Ectodermal cell (in vitro differentiated cells): ENCODE results near the gene MRPL33.

Experiments
- H3K27ac ChIP-seq: 2 replicates; pipeline ENCODE4 v1.7.0; 2013; ENCODE audit warnings: mild to moderate bottlenecking, low read depth, low read length; ENCODE audit not compliant: insufficient read depth, poor library complexity, severe bottlenecking
- H3K27me3 ChIP-seq: 2 replicates; pipeline ENCODE4 v1.7.0; 2013; ENCODE audit warnings: mild to moderate bottlenecking, low read length; ENCODE audit not compliant: insufficient read depth, control insufficient read depth, poor library complexity, severe bottlenecking
- H3K36me3 ChIP-seq: one replicate; pipeline ENCODE4 v1.7.0; 2013; ENCODE audit warnings: low read length; ENCODE audit not compliant: control insufficient read depth, insufficient read depth
- H3K4me1 ChIP-seq: one replicate; pipeline ENCODE4 v1.7.0; 2013; ENCODE audit warnings: low read length; ENCODE audit not compliant: control insufficient read depth, insufficient read depth
- H3K4me3 ChIP-seq: 2 replicates; pipeline ENCODE4 v1.7.0; 2013; ENCODE audit warnings: low read depth, low read length, control low read depth; ENCODE audit not compliant: insufficient read depth
- H3K9me3 ChIP-seq: 2 replicates; pipeline ENCODE4 v1.7.0; 2013; ENCODE audit warnings: mild to moderate bottlenecking, low read length, moderate library complexity; ENCODE audit not compliant: control insufficient read depth
- WGBS, 2 experiments: methylation state at CpG; one replicate each; pipeline ENCODE4 v1.1.7; 2013; ENCODE audit warnings: missing lambda C conversion rate in 2 of 2; 5-methylcytosine and 5-hydroxymethylcytosine counted together

Gene MRPL33

DNA sequence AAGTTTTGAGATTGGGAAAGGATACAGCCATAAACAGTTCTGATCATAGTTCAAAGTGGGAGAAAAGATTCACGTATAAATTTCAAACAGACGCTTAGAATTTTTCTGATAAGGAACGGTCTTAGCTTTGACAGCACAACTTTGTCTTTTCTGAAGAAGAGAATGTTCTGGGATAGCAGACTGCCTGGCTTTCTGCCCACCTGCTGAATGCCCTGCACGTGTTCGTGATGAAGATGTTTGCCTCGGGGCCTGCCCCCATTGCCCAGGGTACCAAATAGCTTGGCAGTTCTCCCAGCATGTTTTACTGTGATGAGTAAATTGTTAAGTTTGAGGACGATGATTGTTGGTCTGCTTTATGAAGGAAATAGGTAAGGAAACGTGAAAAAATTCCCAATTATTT lies 4.6 kb downstream of the MRPL33 start:
- peaks cover 8% of the 10 kb centered on the region for H3K4me1 ChIP-seq
- 92 to 97% methylated on average over 8 of the region's 8 CpGs for WGBS, 2 experiments
- H3K27ac ChIP-seq: no peak overlapping the region
- no peak overlapping the region for H3K4me3 ChIP-seq
- H3K36me3 ChIP-seq: no peaks in the 10 kb centered on the region
- no peaks in the 10 kb centered on the region for H3K9me3 ChIP-seq
- H3K27me3 ChIP-seq: no peaks in the 10 kb centered on the region

DNA sequence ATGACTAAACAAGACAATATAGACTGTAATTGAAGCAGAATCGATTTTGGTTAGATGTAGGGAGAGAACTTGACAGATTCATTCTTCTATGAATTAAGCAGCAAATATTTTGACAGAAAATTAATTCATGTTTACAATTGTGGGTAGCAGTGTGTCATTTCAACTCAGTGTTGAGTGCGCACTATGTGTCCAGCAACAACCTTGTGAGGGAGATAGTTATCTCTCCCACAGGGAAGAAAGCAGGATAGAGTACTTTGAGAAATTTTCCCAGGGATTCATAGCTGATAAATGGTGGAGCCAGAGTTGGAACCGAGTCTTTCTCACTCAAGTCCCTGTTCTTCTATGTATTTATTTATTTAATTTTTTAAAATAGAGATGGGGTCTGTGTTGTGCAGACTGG lies 5.2 kb downstream of the MRPL33 start:
- Histone ChIP-seq H3K9me3 (no peaks in the 10 kb centered on the region), H3K4me3 (no peak overlapping the region), H3K4me1 (peaks cover 8% of the 10 kb centered on the region), H3K36me3 (no peaks in the 10 kb centered on the region), H3K27me3 (no peaks in the 10 kb centered on the region), H3K27ac (no peak overlapping the region)
- 90 to 98% methylated on average over 2 of the region's 3 CpGs for WGBS, 2 experiments

DNA sequence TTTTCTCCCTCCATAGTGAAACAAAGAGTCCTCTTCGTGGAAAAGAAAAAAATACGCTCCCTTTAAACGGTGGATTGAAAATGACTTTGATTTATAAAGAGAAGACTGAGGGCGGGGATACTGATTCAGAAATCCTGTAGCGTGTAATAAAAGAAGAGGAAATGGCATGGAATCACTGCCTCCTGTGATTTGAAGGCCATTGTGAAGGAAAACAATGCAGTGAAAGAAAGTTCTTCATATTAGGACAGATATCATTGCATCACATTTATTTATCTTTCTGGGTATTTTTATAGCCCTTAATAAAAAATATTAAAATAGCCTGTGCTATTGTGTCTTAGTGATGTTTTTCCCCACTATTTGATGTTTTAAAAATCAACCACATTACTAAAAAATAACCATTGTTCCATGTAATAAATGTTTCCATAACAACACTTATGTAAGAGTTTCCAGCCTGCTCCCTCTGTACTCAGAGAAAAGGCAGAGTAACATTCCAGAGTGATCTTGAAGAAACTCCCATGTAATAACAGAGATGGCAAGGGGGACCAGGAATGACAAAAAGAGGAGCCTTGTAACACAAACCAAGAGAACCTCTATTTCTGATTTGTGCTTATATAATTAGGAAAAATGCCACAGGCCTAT lies 8.0 kb downstream of the MRPL33 start:
- Histone ChIP-seq H3K27ac (no peak overlapping the region), H3K27me3 (no peaks in the 10 kb centered on the region), H3K9me3 (no peaks in the 10 kb centered on the region), H3K4me1 (no peaks in the 10 kb centered on the region), H3K4me3 (no peak overlapping the region), H3K36me3 (no peaks in the 10 kb centered on the region)
- 97% methylated on average over 5 of the region's 5 CpGs for WGBS, 2 experiments

DNA sequence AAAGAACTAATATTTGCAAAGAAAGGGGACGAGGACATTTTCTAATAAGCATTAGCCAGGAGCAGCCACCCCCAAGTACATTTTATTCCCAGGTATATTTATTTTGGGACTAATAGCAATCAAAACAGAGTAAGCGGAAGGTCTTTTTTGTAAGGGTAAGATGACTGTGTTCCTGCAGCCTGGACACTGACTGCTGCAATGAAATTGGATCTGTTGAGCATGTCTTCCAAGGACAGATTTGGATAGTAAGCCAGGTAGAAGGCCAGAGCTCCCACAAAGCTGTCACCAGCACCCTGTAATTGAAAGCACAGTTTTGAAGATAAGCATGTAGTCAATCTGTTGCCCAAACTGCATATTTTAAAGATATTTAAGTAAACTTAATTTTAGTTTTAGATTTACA lies 10.0 kb downstream of the MRPL33 start:
- Histone ChIP-seq H3K4me3 (no peak overlapping the region), H3K4me1 (no peaks in the 10 kb centered on the region), H3K9me3 (no peaks in the 10 kb centered on the region), H3K27ac (no peak overlapping the region), H3K36me3 (no peaks in the 10 kb centered on the region), H3K27me3 (no peaks in the 10 kb centered on the region)
- WGBS, 2 experiments: 93 to 100% methylated on average over 1 to 2 of the region's 2 CpGs

DNA sequence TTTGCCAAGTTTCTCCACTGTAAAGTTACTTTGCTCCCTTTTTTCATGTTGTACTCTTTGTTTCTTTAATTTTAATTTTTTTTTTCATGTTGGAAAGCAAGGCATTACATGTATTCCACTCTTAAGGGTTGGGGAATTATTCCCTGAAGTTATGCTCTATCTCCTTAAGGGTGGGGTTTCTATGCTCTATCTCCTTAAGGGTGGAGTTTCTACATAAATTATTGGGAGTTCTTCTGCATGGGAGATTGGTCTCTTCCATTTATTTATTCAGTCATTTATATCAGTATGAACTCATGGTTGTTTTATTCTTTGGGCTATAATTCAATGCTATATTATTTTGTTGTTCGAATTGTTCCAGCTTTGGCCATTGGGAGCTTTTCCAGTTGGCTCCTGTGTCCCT lies 11.2 kb downstream of the MRPL33 start:
- Histone ChIP-seq H3K4me3 (no peak overlapping the region), H3K4me1 (no peaks in the 10 kb centered on the region), H3K27me3 (no peaks in the 10 kb centered on the region), H3K27ac (no peak overlapping the region), H3K36me3 (no peaks in the 10 kb centered on the region), H3K9me3 (no peaks in the 10 kb centered on the region)
- 100% methylated on average over 1 of the region's 1 CpG for WGBS, 2 experiments

DNA sequence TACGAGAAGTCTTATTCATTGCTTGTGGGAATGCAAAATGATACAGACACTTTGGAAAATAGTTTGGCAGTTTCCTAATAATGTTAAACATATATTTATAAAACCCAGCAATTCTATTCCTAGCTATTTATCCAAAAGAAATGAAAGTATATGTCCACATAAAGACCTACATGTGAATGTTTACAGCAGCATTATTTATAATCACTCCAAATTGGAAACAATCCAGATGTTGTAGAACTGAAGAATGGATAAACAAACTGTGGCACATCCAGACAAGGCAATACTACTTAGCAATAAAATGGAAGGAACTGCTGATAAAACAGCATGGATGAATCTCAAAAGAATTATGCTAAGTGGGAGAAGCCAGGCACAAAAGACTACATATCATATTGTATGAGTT lies 19.3 kb downstream of the MRPL33 start:
- Histone ChIP-seq H3K4me1 (no peaks in the 10 kb centered on the region), H3K27me3 (no peaks in the 10 kb centered on the region), H3K9me3 (no peaks in the 10 kb centered on the region), H3K27ac (no peak overlapping the region), H3K36me3 (no peaks in the 10 kb centered on the region), H3K4me3 (no peak overlapping the region)
- 90 to 100% methylated on average over 1 of the region's 1 CpG for WGBS, 2 experiments

DNA sequence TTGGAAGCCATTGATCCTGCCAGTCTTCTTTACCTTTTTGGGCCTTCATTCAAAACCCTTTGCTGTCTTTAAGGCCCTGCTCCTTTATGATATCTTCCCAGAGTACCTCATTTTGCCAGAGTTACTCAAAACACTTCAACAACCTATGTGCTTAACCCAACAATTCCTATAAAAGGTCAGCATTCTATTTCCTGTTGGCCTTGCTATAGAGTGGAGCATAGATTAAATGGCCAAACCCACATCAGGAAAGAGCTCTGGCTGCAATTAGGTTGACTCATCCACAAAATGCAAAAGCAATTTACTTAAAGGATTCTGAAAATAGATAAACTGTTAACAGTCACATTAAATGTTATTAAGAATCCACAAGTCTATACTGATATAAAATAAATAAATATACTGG lies 21.2 kb downstream of the MRPL33 start:
- H3K27ac ChIP-seq: no peak overlapping the region

DNA sequence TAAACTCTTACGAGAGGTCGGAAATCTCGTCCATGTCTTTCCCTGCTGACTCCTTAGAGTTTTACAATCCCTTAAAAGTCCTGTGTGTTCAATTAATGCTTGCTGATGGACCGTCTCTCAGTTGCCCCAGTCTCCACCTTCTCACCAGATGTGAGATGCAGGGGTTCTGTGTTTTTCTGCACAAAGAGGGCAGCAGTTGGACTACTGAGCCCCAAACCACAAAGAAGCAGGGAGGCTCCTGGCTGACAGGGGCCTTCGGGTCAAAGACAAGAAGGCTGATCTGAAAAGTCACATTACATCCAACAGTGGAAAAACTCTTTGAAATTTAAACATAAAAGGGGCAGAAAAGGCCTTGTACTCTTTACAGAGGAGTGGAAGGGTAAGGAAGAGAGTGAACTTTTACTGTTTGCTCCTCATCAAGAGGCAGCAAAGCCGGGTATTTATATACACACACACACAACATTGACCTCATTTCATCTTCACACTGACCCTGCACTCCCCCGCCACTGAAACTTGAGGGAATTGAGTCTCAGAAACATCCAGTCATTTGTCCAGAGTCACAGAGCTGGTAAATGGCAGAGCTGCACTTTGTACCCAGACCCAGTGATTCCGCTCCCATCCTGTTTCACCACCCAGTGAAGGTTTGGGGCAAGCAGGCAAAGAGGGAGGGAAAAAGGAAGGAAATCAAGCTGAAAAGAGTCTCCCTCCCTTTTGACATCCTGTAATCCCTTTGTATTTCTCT lies 23.7 kb downstream of the MRPL33 start:
- H3K27ac ChIP-seq: no peak overlapping the region
- 91 to 95% methylated on average over 8 of the region's 8 CpGs for WGBS, 2 experiments
- no peaks in the 10 kb centered on the region for H3K36me3 ChIP-seq
- no peaks in the 10 kb centered on the region for H3K4me1 ChIP-seq
- no peak overlapping the region for H3K4me3 ChIP-seq
- H3K27me3 ChIP-seq: no peaks in the 10 kb centered on the region
- H3K9me3 ChIP-seq: no peaks in the 10 kb centered on the region

More for the DNA sequence above, 21.2 kb downstream of the MRPL33 start:
- no peak overlapping the region for H3K4me3 ChIP-seq
- H3K27me3 ChIP-seq: no peaks in the 10 kb centered on the region
- no peaks in the 10 kb centered on the region for H3K36me3 ChIP-seq
- no peaks in the 10 kb centered on the region for H3K9me3 ChIP-seq
- H3K4me1 ChIP-seq: no peaks in the 10 kb centered on the region

DNA sequence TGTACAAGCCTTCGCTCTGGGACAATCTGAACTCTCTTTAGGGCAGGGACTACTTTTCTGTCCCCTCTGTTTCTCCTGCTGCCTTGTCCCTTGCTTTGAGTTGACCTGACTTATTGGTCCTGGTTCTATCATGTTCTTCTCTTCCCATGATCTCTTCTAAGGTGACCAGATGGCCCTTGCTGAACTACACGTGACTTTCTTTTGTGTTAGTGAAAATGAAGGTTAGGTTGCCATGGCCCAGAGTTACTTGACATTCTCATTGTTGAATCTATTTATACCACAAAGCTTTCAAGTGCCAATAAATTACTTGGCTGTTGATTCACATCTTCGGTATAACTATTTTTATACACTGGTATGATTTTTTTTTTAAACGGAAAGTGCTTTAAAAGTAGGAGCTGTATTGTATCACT lies 24.4 kb downstream of the MRPL33 start:
- WGBS, 2 experiments: 91 to 92% methylated on average over 4 of the region's 4 CpGs
- Histone ChIP-seq H3K27me3 (no peaks in the 10 kb centered on the region), H3K9me3 (no peaks in the 10 kb centered on the region), H3K27ac (no peak overlapping the region), H3K36me3 (no peaks in the 10 kb centered on the region), H3K4me1 (no peaks in the 10 kb centered on the region), H3K4me3 (no peak overlapping the region)

DNA sequence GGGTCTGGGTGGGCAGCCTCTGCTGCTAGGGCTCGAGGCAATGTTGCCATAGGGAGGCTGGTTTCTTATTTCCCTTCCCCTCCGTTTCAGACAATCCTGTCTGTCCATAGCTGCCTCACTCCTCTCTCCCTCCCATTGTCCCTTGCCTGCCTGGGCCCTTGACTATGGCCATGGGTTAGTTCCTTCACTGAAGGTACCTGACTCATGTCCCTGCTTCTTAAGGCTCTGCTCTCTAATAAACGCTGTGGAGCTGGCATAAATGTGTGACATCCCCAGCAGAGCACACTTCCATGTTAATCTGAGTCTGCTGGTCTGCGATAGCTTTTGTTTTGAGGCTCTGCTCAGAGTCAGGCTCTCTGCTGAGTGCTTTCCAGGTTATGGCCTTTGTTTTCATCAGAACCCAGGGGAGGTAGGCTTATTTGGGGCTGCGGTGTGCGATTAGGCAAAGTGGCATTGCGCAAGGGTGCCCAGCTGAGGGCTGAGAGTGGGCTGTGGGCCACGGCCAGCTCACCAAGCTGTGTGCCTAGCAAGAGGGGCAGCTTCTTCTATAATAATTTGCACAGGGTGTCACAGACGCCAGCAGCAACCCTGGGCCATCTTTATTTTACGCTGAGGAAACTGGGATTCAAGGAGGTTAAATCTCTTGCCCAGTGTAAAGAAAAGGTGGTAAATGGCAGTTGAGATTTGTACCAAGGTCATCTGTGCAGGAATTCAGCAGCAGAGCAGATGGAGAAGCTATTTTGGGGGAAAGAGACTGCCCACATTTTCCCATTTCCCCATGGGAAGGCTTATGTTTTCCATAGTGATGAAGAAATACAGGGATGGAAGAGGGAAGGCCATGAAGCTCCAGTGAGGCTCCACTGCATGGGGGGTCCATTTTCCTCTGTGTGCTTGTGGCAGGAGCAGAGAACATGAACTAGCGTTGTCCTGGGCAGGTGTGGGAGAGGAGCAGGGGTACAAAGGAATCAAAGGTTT lies 25.6 kb downstream of the MRPL33 start:
- H3K4me1 ChIP-seq: no peaks in the 10 kb centered on the region

More for the DNA sequence above, 25.6 kb downstream of the MRPL33 start:
- H3K9me3 ChIP-seq: no peaks in the 10 kb centered on the region
- no peak overlapping the region for H3K4me3 ChIP-seq
- WGBS, 2 experiments: 87 to 90% methylated on average over 11 of the region's 11 CpGs
- H3K27me3 ChIP-seq: no peaks in the 10 kb centered on the region
- no peak overlapping the region for H3K27ac ChIP-seq
- no peaks in the 10 kb centered on the region for H3K36me3 ChIP-seq
